Measurements from ENCODE around the gene APCDD1.
"Not testable (repeated sequence)": the region's sequence is repeated elsewhere in the genome, so short reads cannot be mapped to it uniquely, and the experiment has no call there.

APCDD1 gene

GRCh38 chr18:10533111-10533510, 78.7 kb downstream of the APCDD1 start:
- no peak for DNase-seq

- DNase-seq, result no peak
Observed at GRCh38 chr18:10536280-10536679, 81.8 kb downstream of the APCDD1 start.

- no peak for DNase-seq
Observed at GRCh38 chr18:10537765-10538164, 83.3 kb downstream of the APCDD1 start.

GRCh38 chr18:10539124-10539523, 84.7 kb downstream of the APCDD1 start:
- not testable (repeated sequence) for DNase-seq
